GM21717 (cell line): ENCODE data around the gene ANKS1B.
"Not testable (repeated sequence)": the region's sequence is repeated elsewhere in the genome, so short reads cannot be mapped to it uniquely, and the experiment has no call there.

ENCODE experiments used
- ATAC-seq: cut with Tn5 transposase; IDR thresholded peaks from one replicate; pipeline ENCODE4 v1.9.1; 2021; ENCODE audit warnings: mild to moderate bottlenecking, moderate library complexity; ENCODE audit not compliant: unreplicated experiment

The ANKS1B gene

GRCh38 chr12:99709619-99710018, 275.1 kb downstream of the ANKS1B start:
- no peak for ATAC-seq

DNA sequence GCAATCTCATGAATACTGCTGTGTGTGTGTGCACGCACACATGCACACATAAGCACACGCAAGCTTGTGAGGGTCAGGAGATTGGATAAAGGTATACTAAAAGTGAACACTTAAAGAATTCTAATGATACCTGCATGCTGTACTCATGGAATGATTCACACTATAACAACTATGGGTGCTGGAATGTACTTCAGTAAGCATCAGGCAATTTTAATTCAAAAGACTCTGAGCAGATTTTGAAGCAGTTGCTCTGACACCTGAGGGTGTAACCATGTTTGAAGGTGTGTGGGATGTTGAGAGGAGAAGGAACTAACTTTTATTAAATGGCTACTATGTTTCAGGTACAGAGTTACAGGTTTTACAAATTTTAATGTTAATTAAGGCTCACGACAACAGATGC, 275.6 kb downstream of the ANKS1B start:
- ATAC-seq: no peak

- no peak for ATAC-seq
Observed at GRCh38 chr12:99707883-99708282, 276.9 kb downstream of the ANKS1B start.

- no peak for ATAC-seq
Observed at GRCh38 chr12:99706736-99707473, 277.8 kb downstream of the ANKS1B start.

- ATAC-seq: no peak
Observed at GRCh38 chr12:99704458-99704857, 280.3 kb downstream of the ANKS1B start.

GRCh38 chr12:99704036-99704435, 280.7 kb downstream of the ANKS1B start:
- no peak for ATAC-seq

- ATAC-seq: no peak
Observed at GRCh38 chr12:99700032-99700431, 284.7 kb downstream of the ANKS1B start.

DNA sequence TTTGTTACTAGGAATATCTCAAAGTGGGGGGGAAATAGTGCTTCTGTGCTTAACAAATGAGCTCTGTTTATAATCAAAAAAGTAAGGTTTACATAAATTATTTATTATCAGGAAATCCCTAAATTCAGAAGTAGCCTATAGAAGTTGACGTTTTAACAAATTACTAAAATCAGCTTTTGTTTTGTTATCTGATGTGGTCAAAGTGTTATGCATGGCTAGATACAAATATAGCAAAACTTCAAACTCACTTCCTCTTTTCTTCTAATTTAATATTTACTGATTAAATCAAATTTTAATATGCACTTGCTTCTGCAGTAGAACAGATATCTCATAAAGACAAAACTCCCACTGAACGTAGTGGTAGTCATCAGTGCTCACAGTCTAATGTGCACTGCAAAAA, 289.7 kb downstream of the ANKS1B start:
- no peak for ATAC-seq

DNA sequence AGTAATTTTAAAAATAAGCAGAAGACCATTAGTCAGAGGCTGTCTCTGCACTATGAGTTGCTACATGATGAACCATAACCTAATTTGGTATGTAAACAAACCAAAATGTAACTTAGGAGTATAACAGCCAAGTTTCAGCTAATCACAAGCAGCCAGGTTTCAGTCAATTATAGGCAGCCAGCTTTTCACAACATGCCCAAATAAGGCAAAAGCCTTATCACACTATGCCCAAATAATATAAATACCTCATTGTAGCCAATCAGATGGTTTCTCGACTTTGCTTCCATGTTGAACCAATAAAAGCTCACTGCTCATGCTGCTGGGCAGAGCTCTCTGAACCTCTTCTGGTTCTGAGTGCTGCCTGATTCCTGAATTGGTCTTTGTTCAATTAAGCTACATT, 298.6 kb downstream of the ANKS1B start:
- ATAC-seq: no peak

DNA sequence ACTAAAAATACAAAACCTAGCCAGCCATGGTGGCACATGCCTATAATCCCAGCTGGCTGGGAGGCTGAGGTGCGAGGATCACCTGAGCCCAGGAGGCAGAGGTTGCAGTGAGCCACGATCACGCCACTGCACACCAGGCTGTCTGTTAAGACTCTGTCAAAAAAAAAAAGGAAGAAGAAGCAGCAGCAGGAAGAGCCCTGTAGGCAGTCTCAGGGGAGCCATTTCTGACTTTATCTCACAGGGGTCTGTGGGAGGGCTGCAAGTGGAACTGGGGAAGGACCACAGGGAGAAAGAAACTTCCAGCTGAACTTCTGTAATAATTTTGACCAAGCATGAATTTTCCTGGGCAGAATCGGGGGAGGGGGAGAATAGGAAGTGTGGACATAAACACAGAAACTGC, 304.5 kb downstream of the ANKS1B start:
- ATAC-seq: no peak

- no peak for ATAC-seq
Observed at GRCh38 chr12:99670635-99671034, 314.1 kb downstream of the ANKS1B start.

DNA sequence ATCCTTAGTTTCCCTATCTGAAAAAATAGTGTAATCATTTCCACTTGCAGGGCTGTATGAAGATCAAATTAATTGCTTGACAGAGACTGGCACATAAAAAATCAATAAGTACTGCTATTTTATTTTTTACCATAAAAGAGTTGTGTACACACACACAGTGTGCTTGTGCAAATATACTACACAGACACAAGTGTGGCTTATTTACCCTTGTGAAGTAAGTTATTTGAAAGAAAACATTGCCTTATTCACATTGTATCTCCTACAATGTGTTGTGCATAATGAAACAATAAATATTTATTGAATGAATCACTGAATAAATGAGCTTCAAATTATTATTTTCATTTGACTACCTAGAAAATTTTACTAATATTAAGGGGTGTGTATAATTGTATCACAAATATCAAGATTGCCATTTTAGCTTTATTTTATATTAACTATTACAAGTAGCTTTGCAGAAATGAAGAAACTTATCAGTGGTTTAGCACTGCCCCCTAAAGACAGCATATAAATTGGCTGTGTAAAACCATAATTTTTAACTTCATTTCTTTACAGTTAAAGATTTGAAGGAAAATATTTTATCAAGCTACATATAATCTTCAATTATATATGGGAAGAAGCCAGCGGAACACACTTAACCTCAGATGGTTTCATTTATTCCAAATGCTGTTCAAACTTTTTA, 325.9 kb downstream of the ANKS1B start:
- no peak for ATAC-seq

GRCh38 chr12:99649551-99649950, 335.2 kb downstream of the ANKS1B start:
- ATAC-seq: no peak

DNA sequence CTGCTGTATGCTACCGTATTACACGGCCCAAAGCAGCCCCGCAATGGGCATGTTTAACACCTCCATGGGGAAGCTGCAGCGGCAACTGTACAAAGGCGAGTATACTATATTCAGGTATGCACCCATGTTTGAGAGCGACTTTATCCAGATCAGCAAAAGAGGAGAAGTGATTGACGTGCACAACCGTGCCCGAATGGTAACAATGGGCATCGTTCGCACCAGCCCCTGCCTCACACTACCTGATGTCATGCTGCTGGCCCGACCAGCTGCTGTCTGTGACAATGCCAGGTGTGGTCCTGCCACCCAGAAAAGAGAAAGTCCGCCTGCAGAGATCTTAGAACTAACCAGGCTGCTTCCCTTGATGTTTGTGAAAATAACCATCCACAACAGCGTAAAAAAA, 336.6 kb downstream of the ANKS1B start:
- ATAC-seq: no peak

GRCh38 chr12:99647453-99647852, 337.3 kb downstream of the ANKS1B start, which contains the start of gene GARIN6:
Gene GARIN6 (plus strand): TSS chr12:99647753. CDS start chr12:99648175, 422 bp downstream.
- no peak for ATAC-seq

GRCh38 chr12:99644629-99645028, 340.1 kb downstream of the ANKS1B start:
- ATAC-seq: no peak

- no peak for ATAC-seq
Observed at GRCh38 chr12:99627459-99627858, 357.3 kb downstream of the ANKS1B start.

GRCh38 chr12:99624591-99624990, 360.1 kb downstream of the ANKS1B start:
- ATAC-seq: not testable (repeated sequence)

DNA sequence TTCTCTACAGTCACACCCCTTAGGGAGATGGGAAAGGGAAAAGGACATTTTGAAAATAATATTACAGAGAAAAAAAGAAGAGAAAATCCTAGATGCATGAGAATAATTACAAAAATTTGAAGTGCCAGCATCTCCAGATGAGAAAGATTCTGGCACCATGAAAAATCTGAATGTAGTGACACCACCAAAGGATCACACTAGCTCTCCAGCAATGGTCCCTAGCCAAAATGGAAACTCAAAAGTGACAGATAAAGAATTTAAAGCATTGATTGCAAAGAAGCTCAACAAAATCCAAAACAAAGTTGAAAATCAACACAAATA, 364.6 kb downstream of the ANKS1B start:
- ATAC-seq: no peak

DNA sequence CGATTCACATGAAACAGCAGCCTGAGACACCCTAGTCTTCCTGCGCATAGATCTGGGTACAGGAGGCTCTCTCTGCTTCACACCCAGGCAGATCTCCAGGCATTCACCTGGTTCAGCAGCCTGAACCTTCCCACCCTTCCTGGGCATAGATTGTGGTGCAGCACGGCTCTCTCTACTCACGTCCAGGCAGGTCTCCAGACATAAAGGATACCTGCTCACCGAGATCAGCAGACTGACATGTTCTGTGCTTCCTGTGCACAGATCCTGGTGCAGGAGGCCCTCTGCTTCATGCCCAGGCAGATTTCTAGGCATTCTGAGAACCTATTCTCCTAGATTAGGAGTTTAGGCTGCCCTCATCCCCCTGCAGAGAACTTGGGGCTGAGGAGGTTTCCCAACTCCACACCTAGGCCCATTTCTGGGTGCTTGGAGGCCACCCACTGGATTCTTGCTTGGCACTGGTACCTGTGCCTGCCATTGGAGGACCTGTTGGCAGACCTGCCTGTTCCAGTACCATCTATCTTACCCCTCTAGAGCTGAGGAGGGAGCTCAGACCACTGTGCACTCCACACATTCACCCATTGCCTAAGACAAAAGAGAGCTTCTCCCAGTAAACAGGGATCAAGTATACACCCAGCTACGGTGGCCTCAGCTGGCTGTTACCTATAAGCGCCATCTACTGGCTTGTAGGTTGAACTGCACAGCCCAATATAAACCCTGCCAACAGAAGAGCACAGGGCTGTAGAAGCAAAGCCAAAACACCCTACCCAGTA, 365.2 kb downstream of the ANKS1B start:
- ATAC-seq: peak; percentile 99

DNA sequence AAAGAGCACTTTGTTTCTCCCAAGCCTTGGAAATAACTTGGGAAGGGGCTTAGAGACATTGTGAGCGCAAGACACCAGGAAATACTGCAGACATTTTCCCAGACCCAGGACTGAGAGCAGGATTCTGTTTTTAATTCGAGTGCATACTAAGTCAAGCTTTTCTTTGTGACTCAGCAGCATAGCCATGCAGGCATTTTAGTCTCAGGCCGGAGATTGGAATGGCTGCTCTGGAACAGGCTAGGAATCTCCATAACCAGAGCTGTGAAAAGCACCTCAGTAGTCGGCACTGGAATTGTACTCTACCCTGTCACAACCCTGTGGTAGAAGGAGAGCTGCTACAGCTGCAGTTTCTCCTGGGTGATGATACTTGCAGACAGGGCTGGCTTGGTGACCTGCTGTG, 366.1 kb downstream of the ANKS1B start:
- no peak for ATAC-seq

DNA sequence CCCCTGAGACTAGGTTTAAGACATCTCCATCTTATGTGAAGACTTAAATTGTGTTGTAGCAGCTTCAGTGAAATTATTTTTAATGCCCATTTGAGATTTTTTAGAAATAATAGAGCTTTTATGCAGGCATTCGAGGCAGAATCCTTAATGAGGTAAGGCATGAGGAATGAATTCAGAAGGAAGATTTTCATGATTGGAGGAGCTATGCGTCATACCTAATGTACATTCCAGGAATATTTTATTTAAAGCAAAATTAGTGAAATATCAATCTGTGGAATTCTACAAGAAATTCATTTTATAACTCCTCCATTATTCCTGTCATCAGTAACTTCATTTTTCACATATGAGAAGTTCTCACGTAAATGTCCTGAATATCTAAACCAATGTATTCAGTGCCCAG, 373.1 kb downstream of the ANKS1B start:
- no peak for ATAC-seq
